Ectodermal cell (in vitro differentiated cells): Measurements from ENCODE around the gene GREB1L.

ENCODE experiments used
- H3K27ac ChIP-seq: 2 replicates; pipeline ENCODE4 v1.7.0; 2013; ENCODE audit warnings: mild to moderate bottlenecking, low read depth, low read length; ENCODE audit not compliant: insufficient read depth, poor library complexity, severe bottlenecking
- H3K27me3 ChIP-seq: 2 replicates; pipeline ENCODE4 v1.7.0; 2013; ENCODE audit warnings: mild to moderate bottlenecking, low read length; ENCODE audit not compliant: insufficient read depth, control insufficient read depth, poor library complexity, severe bottlenecking
- H3K36me3 ChIP-seq: one replicate; pipeline ENCODE4 v1.7.0; 2013; ENCODE audit warnings: low read length; ENCODE audit not compliant: control insufficient read depth, insufficient read depth
- H3K4me1 ChIP-seq: one replicate; pipeline ENCODE4 v1.7.0; 2013; ENCODE audit warnings: low read length; ENCODE audit not compliant: control insufficient read depth, insufficient read depth
- H3K4me3 ChIP-seq: 2 replicates; pipeline ENCODE4 v1.7.0; 2013; ENCODE audit warnings: low read depth, low read length, control low read depth; ENCODE audit not compliant: insufficient read depth
- H3K9me3 ChIP-seq: 2 replicates; pipeline ENCODE4 v1.7.0; 2013; ENCODE audit warnings: mild to moderate bottlenecking, low read length, moderate library complexity; ENCODE audit not compliant: control insufficient read depth
- WGBS, 2 experiments: methylation state at CpG; one replicate each; pipeline ENCODE4 v1.1.7; 2013; ENCODE audit warnings: missing lambda C conversion rate in 2 of 2; 5-methylcytosine and 5-hydroxymethylcytosine counted together

GREB1L gene

GRCh38 chr18:21509062-21509461 lies 267.0 kb downstream of the GREB1L start:
- Histone ChIP-seq H3K4me3 (no peak overlapping the region), H3K27me3 (no peaks in the 10 kb centered on the region), H3K27ac (no peak overlapping the region), H3K36me3 (peaks cover 97% of the 10 kb centered on the region), H3K9me3 (no peaks in the 10 kb centered on the region), H3K4me1 (no peaks in the 10 kb centered on the region)
- WGBS, 2 experiments = 93 to 94% methylated on average over 5 of the region's 5 CpGs

- Histone ChIP-seq H3K27ac (no peak overlapping the region), H3K9me3 (no peaks in the 10 kb centered on the region), H3K4me3 (no peak overlapping the region), H3K36me3 (peaks cover 92% of the 10 kb centered on the region), H3K4me1 (no peaks in the 10 kb centered on the region), H3K27me3 (no peaks in the 10 kb centered on the region)
- WGBS, 2 experiments = 98% methylated on average over 2 of the region's 2 CpGs
Measured at GRCh38 chr18:21513292-21513691, 271.3 kb downstream of the GREB1L start.

- Histone ChIP-seq H3K9me3 (no peaks in the 10 kb centered on the region), H3K4me1 (no peaks in the 10 kb centered on the region), H3K27ac (no peak overlapping the region), H3K4me3 (no peak overlapping the region), H3K27me3 (no peaks in the 10 kb centered on the region), H3K36me3 (peaks cover 93% of the 10 kb centered on the region)
- 96 to 98% methylated on average over 5 of the region's 5 CpGs for WGBS, 2 experiments
Measured at GRCh38 chr18:21513741-21514140, 271.7 kb downstream of the GREB1L start.

- Histone ChIP-seq H3K27me3 (no peaks in the 10 kb centered on the region), H3K4me1 (no peaks in the 10 kb centered on the region), H3K9me3 (no peaks in the 10 kb centered on the region), H3K4me3 (no peak overlapping the region), H3K36me3 (peaks cover 58% of the 10 kb centered on the region), H3K27ac (no peak overlapping the region)
- WGBS, 2 experiments = 95 to 96% methylated on average over 6 of the region's 6 CpGs
Measured at GRCh38 chr18:21522530-21522929, 280.5 kb downstream of the GREB1L start.

GRCh38 chr18:21525916-21526315 lies 283.9 kb downstream of the GREB1L start:
- H3K36me3 ChIP-seq = peaks cover 32% of the 10 kb centered on the region
- H3K4me3 ChIP-seq = no peak overlapping the region
- no peaks in the 10 kb centered on the region for H3K27me3 ChIP-seq
- no peaks in the 10 kb centered on the region for H3K9me3 ChIP-seq
- 95 to 98% methylated on average over 2 of the region's 2 CpGs for WGBS, 2 experiments
- H3K4me1 ChIP-seq = no peaks in the 10 kb centered on the region
- H3K27ac ChIP-seq = peak overlapping the region; percentile 55

GRCh38 chr18:21526463-21526862 lies 284.4 kb downstream of the GREB1L start:
- Histone ChIP-seq H3K4me1 (no peaks in the 10 kb centered on the region), H3K27me3 (no peaks in the 10 kb centered on the region), H3K9me3 (no peaks in the 10 kb centered on the region), H3K36me3 (peaks cover 28% of the 10 kb centered on the region), H3K4me3 (no peak overlapping the region), H3K27ac (peak overlapping the region; percentile 50)
- 97 to 100% methylated on average over 2 of the region's 2 CpGs for WGBS, 2 experiments

GRCh38 chr18:21534327-21534726 lies 292.3 kb downstream of the GREB1L start:
- Histone ChIP-seq H3K4me3 (no peak overlapping the region), H3K27me3 (no peaks in the 10 kb centered on the region), H3K9me3 (no peaks in the 10 kb centered on the region), H3K27ac (no peak overlapping the region), H3K36me3 (peaks cover 10% of the 10 kb centered on the region), H3K4me1 (no peaks in the 10 kb centered on the region)
- 100% methylated on average over 1 of the region's 1 CpG for WGBS, 2 experiments

- H3K4me1 ChIP-seq = no peaks in the 10 kb centered on the region
- no peaks in the 10 kb centered on the region for H3K27me3 ChIP-seq
- WGBS, 2 experiments = 95 to 100% methylated on average over 2 of the region's 3 CpGs
- H3K9me3 ChIP-seq = no peaks in the 10 kb centered on the region
- H3K27ac ChIP-seq = no peak overlapping the region
- peaks cover 14% of the 10 kb centered on the region for H3K36me3 ChIP-seq
- no peak overlapping the region for H3K4me3 ChIP-seq
Measured at GRCh38 chr18:21538230-21538629, 296.2 kb downstream of the GREB1L start.

- Histone ChIP-seq H3K36me3 (no peaks in the 10 kb centered on the region), H3K4me3 (no peak overlapping the region), H3K9me3 (no peaks in the 10 kb centered on the region), H3K27ac (no peak overlapping the region), H3K27me3 (no peaks in the 10 kb centered on the region), H3K4me1 (no peaks in the 10 kb centered on the region)
- WGBS, 2 experiments = 94% methylated on average over 5 of the region's 5 CpGs
Measured at GRCh38 chr18:21546423-21546822, 304.4 kb downstream of the GREB1L start.

- 88 to 98% methylated on average over 2 of the region's 2 CpGs for WGBS, 2 experiments
- H3K27ac ChIP-seq = no peak overlapping the region
- no peaks in the 10 kb centered on the region for H3K36me3 ChIP-seq
- no peaks in the 10 kb centered on the region for H3K9me3 ChIP-seq
- no peaks in the 10 kb centered on the region for H3K4me1 ChIP-seq
- H3K27me3 ChIP-seq = no peaks in the 10 kb centered on the region
- no peak overlapping the region for H3K4me3 ChIP-seq
Measured at GRCh38 chr18:21548647-21549046, 306.6 kb downstream of the GREB1L start.

GRCh38 chr18:21550510-21550970 lies 308.5 kb downstream of the GREB1L start:
- H3K36me3 ChIP-seq = no peaks in the 10 kb centered on the region
- H3K27ac ChIP-seq = no peak overlapping the region
- 94 to 97% methylated on average over 11 of the region's 11 CpGs for WGBS, 2 experiments
- H3K4me3 ChIP-seq = no peak overlapping the region
- no peaks in the 10 kb centered on the region for H3K4me1 ChIP-seq
- H3K9me3 ChIP-seq = no peaks in the 10 kb centered on the region
- H3K27me3 ChIP-seq = no peaks in the 10 kb centered on the region
